Upper lobe of left lung (tissue), 4 donors: ENCODE results near the gene MT4.

ENCODE experiments used
- CTCF ChIP-seq, 6 experiments: fragments of 450-650 bp in 4 of 6; fragments of 200-600 bp in 2 of 6; sonication (generic) in 2 of 6; IDR thresholded peaks; one replicate each; pipeline ENCODE4 v1.5.1; 2016 to 2019; ENCODE audit warnings: antibody characterized with exemption in 6 of 6
- POLR2AphosphoS5 ChIP-seq, 2 donors: sonication (generic); formaldehyde crosslinking; IDR thresholded peaks; one replicate each; pipeline ENCODE4 v1.5.1; 2017; ENCODE audit warnings: antibody characterized with exemption in 2 of 2

GRCh38 chr16:56594292-56594619 is 29.4 kb downstream of the MT4 start:
- TF ChIP-seq POLR2AphosphoS5 (IDR thresholded peaks at IDR 0.05) (no peak), CTCF (IDR thresholded peaks at IDR 0.05) (no peak)
